Stimulated activated CD8-positive, alpha-beta memory T cell treated with anti-CD3 and anti-CD28 coated beads, Interleukin-15, amount 100 ng/mL, for 4 hours (primary cell): ENCODE results near the gene WWC2.
"Not testable (repeated sequence)": the region's sequence is repeated elsewhere in the genome, so short reads cannot be mapped to it uniquely, and the experiment has no call there.

Experiments used
- DNase-seq, 2 donors: peaks; one replicate each; pipeline ENCODE4 v3.0.0-alpha.2; 2020; ENCODE audit warnings: low read depth in 2 of 2

Gene WWC2

DNA sequence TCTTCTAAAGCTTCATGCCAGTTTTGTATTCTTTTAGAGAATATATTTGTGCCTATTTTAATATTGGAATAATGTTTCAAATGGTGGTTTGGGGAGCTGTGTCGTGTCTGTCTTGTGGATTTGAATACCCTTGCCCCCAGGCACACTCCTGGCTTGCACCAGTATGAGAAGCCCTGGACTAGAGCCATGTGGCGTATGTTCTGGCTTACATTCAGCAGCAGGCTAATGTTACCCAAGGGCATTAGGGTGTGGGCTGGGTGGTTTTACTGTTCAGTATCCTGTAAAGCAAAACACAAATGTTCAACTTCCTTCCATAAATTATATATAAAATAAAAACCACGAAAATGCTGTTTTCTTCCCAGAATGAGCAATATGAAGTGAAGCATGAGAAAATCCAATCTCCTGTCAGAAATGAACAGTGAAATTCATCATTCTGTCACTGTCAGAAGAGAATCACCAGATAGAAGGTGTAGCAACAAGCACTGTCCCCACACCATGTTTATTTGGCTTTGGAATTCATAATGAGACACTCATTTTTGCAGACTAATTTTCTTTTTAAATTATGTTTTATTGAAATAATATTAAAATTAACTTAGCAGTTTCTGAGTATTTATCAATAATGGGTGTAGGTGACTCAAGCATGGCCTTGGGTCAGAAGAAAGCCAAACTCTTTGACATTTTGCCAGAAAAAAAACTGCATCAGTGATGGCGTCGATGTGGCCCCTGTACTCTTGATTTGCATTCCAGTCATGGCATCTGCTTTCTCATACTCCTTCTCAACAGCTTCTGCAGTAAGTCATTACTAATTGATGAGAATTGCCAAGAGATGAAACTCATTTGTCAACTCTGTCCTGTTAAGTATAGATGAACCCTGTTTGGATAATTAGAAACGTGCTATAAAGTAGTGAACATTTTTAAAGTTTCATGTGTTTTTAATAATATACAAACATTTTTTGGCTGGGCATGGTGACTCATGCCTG, 43.8 kb downstream of the WWC2 start:
- no peak for DNase-seq

GRCh38 chr4:183144787-183145186, 45.7 kb downstream of the WWC2 start:
- no peak for DNase-seq

- no peak for DNase-seq
These were observed 46.7 kb downstream of the WWC2 start for GRCh38 chr4:183145773-183146172.

- DNase-seq: no peak
These were observed 47.4 kb downstream of the WWC2 start for GRCh38 chr4:183146478-183146877.

DNA sequence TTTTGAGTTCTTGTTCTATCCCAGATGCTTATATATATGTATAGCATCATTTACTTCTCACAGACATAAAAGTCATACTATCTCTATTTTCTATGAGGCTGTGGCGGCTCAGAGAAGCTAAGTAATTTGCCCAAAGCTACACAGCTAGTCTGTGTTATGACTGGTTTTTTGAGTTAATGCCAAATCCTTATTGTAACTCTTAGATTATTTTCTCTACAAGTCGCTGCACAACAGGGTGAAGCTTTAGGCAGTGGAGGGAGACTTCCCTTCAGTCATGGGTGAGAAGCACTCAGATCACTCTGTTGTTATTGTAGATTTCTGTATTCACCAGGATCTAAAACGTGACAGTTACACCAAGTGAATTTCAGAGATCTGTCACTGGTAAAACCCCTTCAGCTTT, 48.1 kb downstream of the WWC2 start:
- no peak for DNase-seq

- DNase-seq: no peak
These were observed 48.9 kb downstream of the WWC2 start for GRCh38 chr4:183147983-183148382.

DNA sequence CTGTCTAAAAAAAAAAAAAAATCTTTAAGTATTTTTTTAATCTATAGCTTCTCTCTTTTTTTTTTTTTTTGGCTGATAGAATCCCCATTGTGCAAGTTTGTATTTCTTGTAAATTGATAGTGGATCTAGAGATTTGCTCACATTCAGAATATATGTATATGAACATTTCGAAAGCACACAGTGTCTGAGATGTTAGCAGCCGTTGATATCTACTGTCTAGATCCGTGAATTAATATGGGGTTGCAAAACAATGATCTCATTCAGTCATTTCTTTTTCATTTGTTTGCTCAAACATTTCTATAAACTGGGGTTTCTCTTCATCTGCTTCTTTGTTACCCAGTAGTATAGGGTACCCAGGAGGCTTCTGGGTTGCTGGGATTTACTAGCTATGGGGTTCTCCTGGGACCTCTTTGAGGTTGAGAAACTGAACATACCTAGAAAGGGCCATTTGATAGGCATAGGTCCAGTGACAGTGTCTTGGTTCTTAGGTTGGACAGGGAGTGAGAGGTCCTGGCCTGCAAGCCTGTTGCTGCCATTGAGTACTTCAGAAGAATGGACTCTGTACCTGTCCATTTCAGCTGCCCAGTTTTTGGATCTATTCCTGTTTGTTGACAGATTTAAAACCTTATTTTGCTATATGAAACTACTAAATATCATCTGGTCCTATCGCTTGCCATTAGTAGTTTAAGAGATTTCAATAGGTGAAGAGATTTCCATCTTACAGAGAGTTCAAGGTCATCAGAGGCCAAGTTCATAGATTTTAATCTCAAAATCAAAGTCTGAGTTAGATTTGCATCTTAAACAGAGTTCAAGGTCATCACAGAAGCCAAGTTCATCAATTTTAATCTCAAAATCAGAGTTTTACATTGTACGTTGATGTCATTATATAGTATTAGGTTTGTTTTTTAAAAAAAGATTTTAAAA, 50.8 kb downstream of the WWC2 start:
- no peak for DNase-seq

GRCh38 chr4:183150664-183151063, 51.6 kb downstream of the WWC2 start:
- not testable (repeated sequence) for DNase-seq

- not testable (repeated sequence) for DNase-seq
These were observed 53.2 kb downstream of the WWC2 start for GRCh38 chr4:183152232-183152631.

DNA sequence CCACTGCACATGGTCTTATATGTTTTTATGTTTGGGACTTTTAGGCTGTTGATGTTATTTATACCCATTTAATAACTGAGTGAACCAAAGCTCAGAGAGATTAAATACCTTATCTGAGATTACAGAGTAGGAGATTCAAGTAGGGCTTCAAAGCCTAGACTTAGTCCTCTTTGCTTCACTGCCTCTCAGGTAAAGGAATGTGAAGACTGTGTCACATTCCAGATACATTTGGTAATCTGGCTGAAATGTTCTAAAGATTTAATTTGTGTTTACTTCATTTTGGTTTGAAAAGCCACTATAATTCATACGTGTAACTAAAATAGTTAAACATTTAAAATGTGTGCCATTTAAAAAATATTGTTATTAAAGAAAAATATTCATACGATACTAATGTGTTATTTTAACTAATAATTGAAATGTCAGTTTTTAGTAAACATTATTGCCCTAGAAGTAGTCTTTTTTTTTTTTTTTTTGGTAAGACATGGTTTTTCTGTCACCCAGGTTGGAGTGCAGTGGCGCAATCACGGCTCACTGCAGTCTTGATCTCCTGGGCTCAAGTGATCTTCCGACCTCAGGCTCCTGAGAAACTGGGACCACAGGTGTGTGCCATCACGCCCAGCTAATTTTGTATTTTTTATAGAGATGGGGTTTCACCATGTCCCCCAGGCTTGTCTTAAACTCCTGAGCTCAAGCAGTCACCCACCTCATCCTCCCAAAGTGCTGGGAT, 54.3 kb downstream of the WWC2 start:
- DNase-seq: no peak

- no peak for DNase-seq
These were observed 55.8 kb downstream of the WWC2 start for GRCh38 chr4:183154701-183155391.

GRCh38 chr4:183155450-183156184, 56.6 kb downstream of the WWC2 start:
- DNase-seq: no peak

- DNase-seq: no peak
These were observed 58.2 kb downstream of the WWC2 start for GRCh38 chr4:183157215-183157614.

DNA sequence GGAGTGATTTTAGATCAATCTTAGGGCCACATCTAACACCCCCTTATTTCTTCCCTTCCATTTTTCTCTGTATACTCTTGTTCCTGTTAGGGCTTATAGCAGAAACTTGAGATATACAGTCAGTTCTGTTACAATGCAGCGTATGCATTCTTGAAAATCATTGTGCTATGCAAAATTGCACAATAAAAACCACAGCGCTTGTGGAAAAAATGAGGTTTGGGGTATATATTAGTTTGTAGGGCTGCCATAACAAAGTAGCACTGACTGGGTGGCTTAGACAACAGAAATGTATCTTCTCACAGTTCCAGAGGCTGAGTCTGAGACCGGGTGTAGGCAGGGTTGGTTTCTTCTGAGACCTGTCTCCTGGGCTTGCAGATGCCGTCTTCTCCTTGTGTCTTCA, 59.0 kb downstream of the WWC2 start:
- no peak for DNase-seq

DNA sequence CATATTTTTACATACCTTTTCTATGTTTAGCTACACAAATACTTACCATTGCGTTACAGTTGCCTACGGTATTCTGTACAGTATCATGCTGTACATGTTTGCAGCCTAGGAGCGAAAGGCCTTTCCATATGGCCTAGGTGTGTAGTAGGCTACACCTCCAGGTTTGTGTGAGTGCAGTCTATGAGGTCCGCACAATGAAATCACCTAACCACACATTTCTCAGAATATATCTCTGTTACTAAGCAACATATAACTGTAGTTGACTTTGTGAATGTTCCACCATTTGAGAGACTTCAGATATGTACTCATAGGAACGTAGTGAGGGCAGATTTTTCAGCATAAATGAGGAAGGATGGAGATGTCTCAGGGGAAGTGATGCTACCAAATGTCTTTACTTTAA, 62.6 kb downstream of the WWC2 start:
- DNase-seq: no peak

GRCh38 chr4:183163135-183163534, 64.1 kb downstream of the WWC2 start:
- DNase-seq: no peak

DNA sequence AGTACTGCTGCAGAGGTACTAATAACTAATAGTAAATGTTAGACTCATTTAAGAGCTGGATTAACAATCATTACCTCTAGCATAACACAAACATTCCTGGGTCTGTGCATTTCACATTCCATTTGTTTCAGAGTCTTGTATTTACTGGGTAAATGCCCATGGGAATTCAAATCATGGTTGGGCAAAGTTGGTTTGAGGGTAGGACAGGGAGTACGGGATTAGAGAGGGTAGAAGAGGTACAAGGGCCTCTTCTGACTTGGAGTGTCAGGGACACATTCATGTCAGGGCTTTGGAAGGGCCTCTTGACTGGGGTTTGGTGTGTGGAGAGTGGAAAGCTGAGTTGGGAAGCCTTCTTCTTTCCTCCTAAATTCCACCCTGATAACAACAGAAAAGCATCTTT, 65.9 kb downstream of the WWC2 start:
- DNase-seq: no peak

GRCh38 chr4:183165376-183165775, 66.3 kb downstream of the WWC2 start:
- no peak for DNase-seq

DNA sequence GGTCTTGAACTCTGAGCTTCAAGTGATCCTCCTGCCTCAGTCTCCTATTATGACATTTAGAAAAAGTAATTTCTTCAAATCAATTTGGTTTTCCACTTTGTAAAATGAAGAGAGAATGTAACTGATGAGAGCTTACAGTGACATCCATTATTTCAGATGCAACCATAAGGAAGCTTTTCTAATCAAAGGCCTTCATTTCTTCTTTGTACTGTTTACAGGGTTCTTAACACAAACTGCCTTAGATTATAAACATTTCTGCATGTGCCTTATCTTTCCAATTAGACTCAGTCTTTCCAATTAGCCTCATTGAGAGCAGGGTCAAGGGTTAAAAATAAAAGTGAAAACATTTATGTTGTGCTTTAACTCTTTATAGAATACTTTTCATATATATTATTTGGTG, 71.8 kb downstream of the WWC2 start:
- no peak for DNase-seq

DNA sequence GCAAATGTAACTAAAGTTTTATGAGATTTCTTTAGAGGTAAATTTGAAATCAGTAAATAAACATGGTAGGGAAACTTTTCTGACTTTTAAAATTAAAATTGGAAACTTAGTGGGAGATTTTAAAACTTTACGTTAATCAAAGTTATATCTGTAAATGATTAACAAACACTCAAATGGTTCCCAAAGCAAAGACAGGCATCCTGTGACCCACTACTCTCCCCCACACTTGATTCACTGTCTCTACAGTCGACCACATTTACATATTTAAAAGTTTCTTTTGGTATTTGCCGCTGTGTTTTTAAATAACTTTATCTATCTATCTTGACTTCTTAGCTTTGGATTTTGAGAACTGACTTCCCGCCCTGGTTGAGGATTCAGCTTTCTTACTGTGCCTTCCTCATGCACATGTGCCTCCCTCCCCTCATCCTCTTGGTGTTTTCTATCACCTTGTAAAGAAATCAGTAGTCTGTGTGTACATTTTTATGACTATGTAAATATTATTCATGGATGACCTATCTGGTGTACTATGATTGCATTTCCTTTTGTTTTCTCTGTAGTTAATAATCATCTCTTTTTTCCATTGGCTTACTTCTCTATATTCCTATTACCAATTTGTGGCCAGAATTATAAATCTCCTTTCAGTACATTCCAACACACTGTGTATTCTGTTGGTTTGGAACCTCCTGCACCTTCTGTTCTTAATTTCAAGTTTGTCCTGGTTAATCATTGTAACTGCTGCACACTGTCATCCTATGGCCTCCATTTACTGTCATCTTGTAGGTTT, 72.6 kb downstream of the WWC2 start:
- no peak for DNase-seq
